ENCODE results near the gene POU1F1.

The POU1F1 gene

DNA sequence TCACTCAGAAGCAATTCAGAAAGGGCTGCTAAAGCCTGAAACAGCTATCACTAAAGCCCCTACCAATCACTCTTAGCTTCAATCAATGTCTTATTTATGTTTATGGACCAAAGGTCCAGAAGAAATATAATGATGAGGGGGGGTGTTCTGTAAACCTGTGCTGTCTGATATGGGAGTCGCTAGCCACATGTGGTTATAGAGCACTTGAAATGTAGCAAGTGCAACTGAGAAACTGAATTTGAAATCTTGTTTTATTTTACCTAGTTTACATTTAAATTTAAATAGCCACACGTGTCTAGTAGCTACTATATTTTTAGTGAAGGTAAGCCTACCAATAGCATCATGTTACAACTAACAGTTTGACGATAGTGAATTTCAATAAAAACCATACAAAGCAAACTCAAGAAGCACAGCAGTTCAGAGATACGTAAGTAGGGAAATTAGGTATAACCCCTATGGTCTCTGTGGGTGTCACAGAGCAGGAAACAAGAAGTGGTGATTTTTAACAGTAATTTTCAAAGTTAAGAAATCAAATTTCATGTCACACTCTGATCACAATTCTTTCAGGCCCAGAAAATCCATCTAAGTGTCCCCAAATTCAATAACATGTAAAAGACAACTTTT, 3.6 kb downstream of the POU1F1 start:
- TF ChIP-seq CTCF (IDR thresholded peaks at IDR 0.05; ENCODE audit: borderline replicate concordance, insufficient read depth, low read depth, low read length) = no peak

DNA sequence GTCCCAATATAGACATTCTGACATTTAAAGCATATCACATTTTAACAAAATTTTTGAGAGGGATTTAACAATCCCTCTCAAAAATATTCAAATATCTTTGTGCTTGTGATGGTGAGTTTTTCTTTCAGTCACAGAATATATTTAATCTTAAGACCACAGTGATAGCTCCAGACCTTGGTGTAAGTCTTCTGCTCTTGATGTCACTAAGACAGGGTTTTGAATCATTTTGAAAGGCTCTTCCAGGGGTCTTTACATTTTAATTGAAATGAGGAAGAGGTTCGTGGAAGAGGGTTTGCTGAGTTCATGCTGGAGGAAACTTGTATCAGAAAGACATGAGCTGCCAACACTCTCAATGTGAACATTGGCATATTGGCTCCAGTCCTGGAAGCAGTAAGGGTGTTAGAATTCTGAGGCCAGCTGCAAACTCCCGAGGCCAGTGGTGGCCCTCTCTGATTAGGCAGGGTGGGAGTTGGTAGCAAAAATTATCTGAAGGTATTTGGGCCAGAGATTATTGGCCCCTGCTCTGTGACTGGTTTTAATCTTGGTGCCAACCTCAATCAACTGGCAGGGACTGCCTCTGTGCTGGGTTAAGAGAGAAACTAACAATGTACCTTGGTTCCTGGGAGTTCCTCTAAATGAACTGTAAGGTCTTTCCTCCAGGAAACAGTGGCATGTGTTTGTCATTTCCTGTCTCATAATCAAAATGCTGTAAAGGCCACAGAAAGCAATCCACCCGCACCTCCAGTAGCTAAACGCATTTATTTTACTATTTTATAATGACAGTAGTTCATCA, 5.3 kb downstream of the POU1F1 start:
- TF ChIP-seq CTCF (IDR thresholded peaks at IDR 0.05; ENCODE audit: borderline replicate concordance, insufficient read depth, low read depth, low read length) = no peak
- no peak overlapping the region for H3K4me3 ChIP-seq (ENCODE audit: low read depth, low read length)

More for the DNA sequence above, 3.6 kb downstream of the POU1F1 start:
- no peak overlapping the region for H3K4me3 ChIP-seq (ENCODE audit: low read depth, low read length)

- no peak for TF ChIP-seq CTCF (IDR thresholded peaks at IDR 0.05; ENCODE audit: borderline replicate concordance, insufficient read depth, low read depth, low read length)
- no peak overlapping the region for H3K4me3 ChIP-seq (ENCODE audit: low read depth, low read length)
These were observed 6.7 kb downstream of the POU1F1 start for GRCh38 chr3:87269723-87270122.

- TF ChIP-seq CTCF (IDR thresholded peaks at IDR 0.05; ENCODE audit: borderline replicate concordance, insufficient read depth, low read depth, low read length) = no peak
- H3K4me3 ChIP-seq (ENCODE audit: low read depth, low read length) = no peak overlapping the region
These were observed 7.7 kb downstream of the POU1F1 start for GRCh38 chr3:87268646-87269211.

- H3K4me3 ChIP-seq (ENCODE audit: low read depth, low read length) = no peak overlapping the region
- TF ChIP-seq CTCF (IDR thresholded peaks at IDR 0.05; ENCODE audit: borderline replicate concordance, insufficient read depth, low read depth, low read length) = no peak
These were observed 8.3 kb downstream of the POU1F1 start for GRCh38 chr3:87267953-87268645.

- TF ChIP-seq CTCF (IDR thresholded peaks at IDR 0.05; ENCODE audit: borderline replicate concordance, insufficient read depth, low read depth, low read length) = no peak
- H3K4me3 ChIP-seq (ENCODE audit: low read depth, low read length) = no peak overlapping the region
These were observed 14.5 kb downstream of the POU1F1 start for GRCh38 chr3:87261925-87262324.
